ENCODE measurements around the gene TLX3. TPM values are rescaled to one million over a fixed set of nuclear protein-coding genes. Genes with fewer than 3 reads are reported as not detected.

TLX3 gene
- total and polyA plus RNA-seq, 2 experiments from 2014 or later, result 0.22 TPM; not detected in 1

DNA sequence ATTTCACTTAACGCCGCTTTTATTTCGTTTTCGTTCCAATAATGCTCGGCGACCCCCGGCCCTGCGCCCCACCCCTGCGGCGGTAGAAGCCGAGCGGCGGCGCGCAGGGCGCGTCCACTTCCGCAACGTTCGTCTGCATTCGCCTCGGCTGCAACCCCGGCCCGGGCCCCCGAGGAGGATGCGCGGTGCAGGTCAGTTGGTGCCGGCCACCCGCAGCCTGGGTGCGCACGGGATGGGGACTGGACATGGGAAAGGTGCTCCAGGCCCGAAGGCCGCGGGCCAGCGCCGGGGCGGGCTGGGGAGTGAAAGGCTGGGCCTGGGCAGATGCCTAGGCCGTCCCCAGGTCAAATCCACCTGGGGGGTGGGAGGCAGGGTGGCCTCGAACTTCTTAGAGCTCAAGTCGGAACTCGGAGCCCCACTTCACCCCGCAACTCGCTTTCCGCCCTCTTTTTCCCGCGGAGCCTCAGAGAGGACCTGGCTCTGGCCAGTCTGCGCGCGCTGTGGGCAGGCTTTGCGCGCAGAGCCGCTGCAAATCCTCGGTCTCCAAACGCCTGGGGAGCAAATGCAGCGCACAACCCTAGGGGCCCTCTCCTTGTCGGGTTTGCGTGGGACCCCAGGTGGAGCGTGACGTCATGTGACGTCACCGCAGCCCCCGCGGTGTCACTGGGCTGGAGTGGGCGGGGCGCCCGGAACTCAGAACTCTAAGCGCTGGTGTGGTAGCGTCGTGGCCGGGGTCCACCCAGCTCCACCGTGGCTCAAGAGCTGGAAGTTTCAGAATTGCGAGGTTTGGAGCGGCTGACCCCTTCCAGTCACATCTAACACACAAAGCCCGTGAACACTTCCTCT is 3.3 kb downstream of the TLX3 start:
- H3K4me1 ChIP-seq (ENCODE audit: insufficient read depth), result peaks cover 50% of the 10 kb centered on the region
- H2AFZ ChIP-seq, result peak overlapping the region; percentile 26
- no peak for DNase-seq (ENCODE audit: low spot score)
- no peaks in the 10 kb centered on the region for H3K36me3 ChIP-seq (replicated peaks; ENCODE audit: insufficient read depth, low read depth)
- TF ChIP-seq, protein P1, sequence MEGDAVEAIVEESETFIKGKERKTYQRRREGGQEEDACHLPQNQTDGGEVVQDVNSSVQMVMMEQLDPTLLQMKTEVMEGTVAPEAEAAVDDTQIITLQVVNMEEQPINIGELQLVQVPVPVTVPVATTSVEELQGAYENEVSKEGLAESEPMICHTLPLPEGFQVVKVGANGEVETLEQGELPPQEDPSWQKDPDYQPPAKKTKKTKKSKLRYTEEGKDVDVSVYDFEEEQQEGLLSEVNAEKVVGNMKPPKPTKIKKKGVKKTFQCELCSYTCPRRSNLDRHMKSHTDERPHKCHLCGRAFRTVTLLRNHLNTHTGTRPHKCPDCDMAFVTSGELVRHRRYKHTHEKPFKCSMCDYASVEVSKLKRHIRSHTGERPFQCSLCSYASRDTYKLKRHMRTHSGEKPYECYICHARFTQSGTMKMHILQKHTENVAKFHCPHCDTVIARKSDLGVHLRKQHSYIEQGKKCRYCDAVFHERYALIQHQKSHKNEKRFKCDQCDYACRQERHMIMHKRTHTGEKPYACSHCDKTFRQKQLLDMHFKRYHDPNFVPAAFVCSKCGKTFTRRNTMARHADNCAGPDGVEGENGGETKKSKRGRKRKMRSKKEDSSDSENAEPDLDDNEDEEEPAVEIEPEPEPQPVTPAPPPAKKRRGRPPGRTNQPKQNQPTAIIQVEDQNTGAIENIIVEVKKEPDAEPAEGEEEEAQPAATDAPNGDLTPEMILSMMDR (IDR thresholded peaks at IDR 0.05; ENCODE audit: poor library complexity), result no peak
- TF ChIP-seq EZH2phosphoT487 (IDR thresholded peaks at IDR 0.05; ENCODE audit: low read depth, severe bottlenecking, unreplicated experiment), result peak; percentile 73
- no peaks in the 10 kb centered on the region for H3K9me3 ChIP-seq (ENCODE audit: low read depth)
- H3K4me3 ChIP-seq, result no peak overlapping the region
- no peaks in the 10 kb centered on the region for H4K20me1 ChIP-seq (ENCODE audit: insufficient read depth, poor library complexity, severe bottlenecking)
- peak overlapping the region; percentile 76 for H3K4me2 ChIP-seq
- no peaks in the 10 kb centered on the region for H3K9me2 ChIP-seq (replicated peaks; ENCODE audit: insufficient read depth)
- WGBS (ENCODE audit: low lambda C conversion rate, missing lambda C conversion rate), result 4% methylated on average over 73 of the region's 74 CpGs
- H3K27ac ChIP-seq, result no peak overlapping the region
- no peaks in the 10 kb centered on the region for H3K79me2 ChIP-seq
- peaks cover 98% of the 10 kb centered on the region for H3K27me3 ChIP-seq

GRCh38 chr5:171313481-171314206 is 4.6 kb downstream of the TLX3 start:
- Histone ChIP-seq H3K4me3 (no peak overlapping the region), H3K4me1 (ENCODE audit: insufficient read depth) (peaks cover 49% of the 10 kb centered on the region)
- WGBS (ENCODE audit: low lambda C conversion rate, missing lambda C conversion rate), result 12% methylated on average over 36 of the region's 37 CpGs

GRCh38 chr5:171314728-171315385 is 5.8 kb downstream of the TLX3 start:
- Histone ChIP-seq H2AFZ (peak overlapping the region; percentile 15), H3K4me1 (ENCODE audit: insufficient read depth) (peaks cover 41% of the 10 kb centered on the region), H3K9me2 (replicated peaks; ENCODE audit: insufficient read depth) (no peaks in the 10 kb centered on the region), H3K27ac (no peak overlapping the region), H3K4me3 (no peak overlapping the region), H4K20me1 (ENCODE audit: insufficient read depth, poor library complexity, severe bottlenecking) (no peaks in the 10 kb centered on the region), H3K79me2 (no peaks in the 10 kb centered on the region), H3K9me3 (ENCODE audit: low read depth) (no peaks in the 10 kb centered on the region), H3K27me3 (peaks cover 98% of the 10 kb centered on the region), H3K4me2 (peak overlapping the region; percentile 63), H3K36me3 (replicated peaks; ENCODE audit: insufficient read depth, low read depth) (no peaks in the 10 kb centered on the region)
- WGBS (ENCODE audit: low lambda C conversion rate, missing lambda C conversion rate), result 6% methylated on average over 52 of the region's 53 CpGs
- DNase-seq (ENCODE audit: low spot score), result no peak
- no peak for TF ChIP-seq EZH2phosphoT487 (IDR thresholded peaks at IDR 0.05; ENCODE audit: low read depth, severe bottlenecking, unreplicated experiment)
- TF ChIP-seq, protein P1 (IDR thresholded peaks at IDR 0.05; ENCODE audit: poor library complexity), result no peak
- no peak for TF ChIP-seq EZH2 (IDR thresholded peaks at IDR 0.05; ENCODE audit: borderline replicate concordance)

More at GRCh38 chr5:171313481-171314206, 4.6 kb downstream of the TLX3 start:
- Histone ChIP-seq H3K27me3 (peaks cover 98% of the 10 kb centered on the region), H3K9me3 (ENCODE audit: low read depth) (no peaks in the 10 kb centered on the region), H3K36me3 (replicated peaks; ENCODE audit: insufficient read depth, low read depth) (no peaks in the 10 kb centered on the region), H3K9me2 (replicated peaks; ENCODE audit: insufficient read depth) (no peaks in the 10 kb centered on the region), H3K27ac (no peak overlapping the region), H3K79me2 (no peaks in the 10 kb centered on the region), H2AFZ (no peak overlapping the region), H4K20me1 (ENCODE audit: insufficient read depth, poor library complexity, severe bottlenecking) (no peaks in the 10 kb centered on the region), H3K4me2 (no peak overlapping the region)
- TF ChIP-seq, protein P1 (IDR thresholded peaks at IDR 0.05; ENCODE audit: poor library complexity), result no peak
- peak; percentile 70 for TF ChIP-seq EZH2phosphoT487 (IDR thresholded peaks at IDR 0.05; ENCODE audit: low read depth, severe bottlenecking, unreplicated experiment)
- TF ChIP-seq EZH2 (IDR thresholded peaks at IDR 0.05; ENCODE audit: borderline replicate concordance), result peak; percentile 80
- DNase-seq (ENCODE audit: low spot score), result no peak
